ENCODE results near the gene UBA52. TPM values are rescaled to one million over a fixed set of nuclear protein-coding genes. Genes with fewer than 3 reads are reported as not detected.
A peak's percentile ranks its signal among the peaks of the same experiment; 100 is the strongest.

UBA52 gene
- total and polyA plus RNA-seq, 10 of the 15 experiments (the other 5 are each of a cell fraction or from before 2014, with no cell fraction given): 1,131 to 2,392 (median 1,645) TPM

DNA sequence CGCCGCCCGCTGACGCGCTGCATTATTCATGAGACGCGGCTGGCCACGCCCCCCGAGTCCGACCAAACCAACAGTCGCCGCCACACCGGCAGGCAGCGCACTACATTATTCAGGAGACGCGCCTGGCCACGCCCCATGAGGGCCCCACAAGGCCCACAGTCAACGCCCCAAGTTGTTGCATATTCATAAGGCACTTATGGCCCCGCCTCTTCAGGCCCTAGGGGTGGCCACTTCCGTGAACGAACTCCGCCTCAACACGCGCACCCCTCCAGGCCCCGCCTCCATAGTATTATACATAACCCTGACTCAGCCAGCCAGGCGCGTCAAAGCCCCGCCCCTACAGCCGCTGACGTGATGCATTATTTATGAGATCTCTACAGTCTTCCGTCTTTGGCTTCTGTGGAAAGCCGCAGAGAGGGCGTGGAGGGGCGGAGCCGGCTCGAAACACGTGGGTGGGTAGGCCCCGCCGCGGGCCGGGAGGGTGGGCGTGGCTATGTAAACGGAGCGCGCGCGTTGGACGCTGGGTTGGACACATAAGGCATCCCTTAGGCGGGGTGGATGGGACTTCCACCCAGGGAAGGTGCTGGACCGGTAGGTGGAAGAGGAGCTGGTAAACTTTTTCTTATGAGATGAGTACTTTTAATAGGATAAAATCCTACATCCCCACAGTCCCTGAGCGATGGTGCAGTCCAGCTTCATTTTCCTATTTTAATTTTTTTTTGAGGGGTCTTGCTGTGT, 49.4 kb upstream of the UBA52 start (continued):
- TF ChIP-seq, protein P1, sequence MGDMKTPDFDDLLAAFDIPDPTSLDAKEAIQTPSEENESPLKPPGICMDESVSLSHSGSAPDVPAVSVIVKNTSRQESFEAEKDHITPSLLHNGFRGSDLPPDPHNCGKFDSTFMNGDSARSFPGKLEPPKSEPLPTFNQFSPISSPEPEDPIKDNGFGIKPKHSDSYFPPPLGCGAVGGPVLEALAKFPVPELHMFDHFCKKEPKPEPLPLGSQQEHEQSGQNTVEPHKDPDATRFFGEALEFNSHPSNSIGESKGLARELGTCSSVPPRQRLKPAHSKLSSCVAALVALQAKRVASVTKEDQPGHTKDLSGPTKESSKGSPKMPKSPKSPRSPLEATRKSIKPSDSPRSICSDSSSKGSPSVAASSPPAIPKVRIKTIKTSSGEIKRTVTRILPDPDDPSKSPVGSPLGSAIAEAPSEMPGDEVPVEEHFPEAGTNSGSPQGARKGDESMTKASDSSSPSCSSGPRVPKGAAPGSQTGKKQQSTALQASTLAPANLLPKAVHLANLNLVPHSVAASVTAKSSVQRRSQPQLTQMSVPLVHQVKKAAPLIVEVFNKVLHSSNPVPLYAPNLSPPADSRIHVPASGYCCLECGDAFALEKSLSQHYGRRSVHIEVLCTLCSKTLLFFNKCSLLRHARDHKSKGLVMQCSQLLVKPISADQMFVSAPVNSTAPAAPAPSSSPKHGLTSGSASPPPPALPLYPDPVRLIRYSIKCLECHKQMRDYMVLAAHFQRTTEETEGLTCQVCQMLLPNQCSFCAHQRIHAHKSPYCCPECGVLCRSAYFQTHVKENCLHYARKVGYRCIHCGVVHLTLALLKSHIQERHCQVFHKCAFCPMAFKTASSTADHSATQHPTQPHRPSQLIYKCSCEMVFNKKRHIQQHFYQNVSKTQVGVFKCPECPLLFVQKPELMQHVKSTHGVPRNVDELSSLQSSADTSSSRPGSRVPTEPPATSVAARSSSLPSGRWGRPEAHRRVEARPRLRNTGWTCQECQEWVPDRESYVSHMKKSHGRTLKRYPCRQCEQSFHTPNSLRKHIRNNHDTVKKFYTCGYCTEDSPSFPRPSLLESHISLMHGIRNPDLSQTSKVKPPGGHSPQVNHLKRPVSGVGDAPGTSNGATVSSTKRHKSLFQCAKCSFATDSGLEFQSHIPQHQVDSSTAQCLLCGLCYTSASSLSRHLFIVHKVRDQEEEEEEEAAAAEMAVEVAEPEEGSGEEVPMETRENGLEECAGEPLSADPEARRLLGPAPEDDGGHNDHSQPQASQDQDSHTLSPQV (IDR thresholded peaks at IDR 0.05): no peak
- TF ChIP-seq, protein P2, sequence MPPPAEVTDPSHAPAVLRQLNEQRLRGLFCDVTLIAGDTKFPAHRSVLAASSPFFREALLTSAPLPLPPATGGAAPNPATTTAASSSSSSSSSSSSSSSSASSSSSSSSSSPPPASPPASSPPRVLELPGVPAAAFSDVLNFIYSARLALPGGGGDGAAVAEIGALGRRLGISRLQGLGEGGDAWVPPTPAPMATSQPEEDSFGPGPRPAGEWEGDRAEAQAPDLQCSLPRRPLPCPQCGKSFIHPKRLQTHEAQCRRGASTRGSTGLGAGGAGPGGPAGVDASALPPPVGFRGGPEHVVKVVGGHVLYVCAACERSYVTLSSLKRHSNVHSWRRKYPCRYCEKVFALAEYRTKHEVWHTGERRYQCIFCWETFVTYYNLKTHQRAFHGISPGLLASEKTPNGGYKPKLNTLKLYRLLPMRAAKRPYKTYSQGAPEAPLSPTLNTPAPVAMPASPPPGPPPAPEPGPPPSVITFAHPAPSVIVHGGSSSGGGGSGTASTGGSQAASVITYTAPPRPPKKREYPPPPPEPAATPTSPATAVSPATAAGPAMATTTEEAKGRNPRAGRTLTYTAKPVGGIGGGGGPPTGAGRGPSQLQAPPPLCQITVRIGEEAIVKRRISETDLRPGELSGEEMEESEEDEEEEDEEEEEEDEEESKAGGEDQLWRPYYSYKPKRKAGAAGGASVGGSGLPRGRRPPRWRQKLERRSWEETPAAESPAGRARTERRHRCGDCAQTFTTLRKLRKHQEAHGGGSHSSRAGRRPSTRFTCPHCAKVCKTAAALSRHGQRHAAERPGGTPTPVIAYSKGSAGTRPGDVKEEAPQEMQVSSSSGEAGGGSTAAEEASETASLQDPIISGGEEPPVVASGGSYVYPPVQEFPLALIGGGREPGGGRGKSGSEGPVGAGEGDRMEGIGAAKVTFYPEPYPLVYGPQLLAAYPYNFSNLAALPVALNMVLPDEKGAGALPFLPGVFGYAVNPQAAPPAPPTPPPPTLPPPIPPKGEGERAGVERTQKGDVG (CRISPR knock-in tag; IDR thresholded peaks at IDR 0.05): no peak
- TF ChIP-seq MTA2 (IDR thresholded peaks at IDR 0.05; ENCODE audit: low read depth) (peak; percentile 18; the same call in 1 of the 2 replicates), BRCA1 (IDR thresholded peaks at IDR 0.05; ENCODE audit: low read depth, low read length) (no peak), IKZF1 (conservative IDR thresholded peaks at IDR 0.05) (no peak; the same call in 1 of the 2 replicates), ZZZ3 (IDR thresholded peaks at IDR 0.05; ENCODE audit: control insufficient read depth, insufficient read length, low read depth) (no peak), STAT1 (conservative IDR thresholded peaks at IDR 0.05) (peak; percentile 87; the same call in 1 of the 2 replicates), NFIC (IDR thresholded peaks at IDR 0.05; ENCODE audit: low read depth, low read length) (no peak), YBX1 (IDR thresholded peaks at IDR 0.05) (no peak), DPF2 (IDR thresholded peaks at IDR 0.05) (no peak), NBN (IDR thresholded peaks at IDR 0.05) (peak; percentile 64; the same call in 1 of the 2 replicates), BHLHE40 (IDR thresholded peaks at IDR 0.05; ENCODE audit: borderline replicate concordance in 1 of 2, low read depth in 2 of 2, low read length in 1 of 2) (peak; percentile 20 to 45; a peak in 3 of 4 replicates), MEF2A (IDR thresholded peaks at IDR 0.05; ENCODE audit: insufficient read depth, low read depth, low read length) (no peak), SMAD5 (IDR thresholded peaks at IDR 0.05; ENCODE audit: low read depth) (no peak), CHD4 (IDR thresholded peaks at IDR 0.05) (no peak), ZNF207 (IDR thresholded peaks at IDR 0.05; ENCODE audit: borderline replicate concordance) (peak; percentile 80; the same call in 1 of the 2 replicates), HDAC6 (IDR thresholded peaks at IDR 0.05; ENCODE audit: unreplicated experiment) (no peak)
- TF ChIP-seq, protein P3, sequence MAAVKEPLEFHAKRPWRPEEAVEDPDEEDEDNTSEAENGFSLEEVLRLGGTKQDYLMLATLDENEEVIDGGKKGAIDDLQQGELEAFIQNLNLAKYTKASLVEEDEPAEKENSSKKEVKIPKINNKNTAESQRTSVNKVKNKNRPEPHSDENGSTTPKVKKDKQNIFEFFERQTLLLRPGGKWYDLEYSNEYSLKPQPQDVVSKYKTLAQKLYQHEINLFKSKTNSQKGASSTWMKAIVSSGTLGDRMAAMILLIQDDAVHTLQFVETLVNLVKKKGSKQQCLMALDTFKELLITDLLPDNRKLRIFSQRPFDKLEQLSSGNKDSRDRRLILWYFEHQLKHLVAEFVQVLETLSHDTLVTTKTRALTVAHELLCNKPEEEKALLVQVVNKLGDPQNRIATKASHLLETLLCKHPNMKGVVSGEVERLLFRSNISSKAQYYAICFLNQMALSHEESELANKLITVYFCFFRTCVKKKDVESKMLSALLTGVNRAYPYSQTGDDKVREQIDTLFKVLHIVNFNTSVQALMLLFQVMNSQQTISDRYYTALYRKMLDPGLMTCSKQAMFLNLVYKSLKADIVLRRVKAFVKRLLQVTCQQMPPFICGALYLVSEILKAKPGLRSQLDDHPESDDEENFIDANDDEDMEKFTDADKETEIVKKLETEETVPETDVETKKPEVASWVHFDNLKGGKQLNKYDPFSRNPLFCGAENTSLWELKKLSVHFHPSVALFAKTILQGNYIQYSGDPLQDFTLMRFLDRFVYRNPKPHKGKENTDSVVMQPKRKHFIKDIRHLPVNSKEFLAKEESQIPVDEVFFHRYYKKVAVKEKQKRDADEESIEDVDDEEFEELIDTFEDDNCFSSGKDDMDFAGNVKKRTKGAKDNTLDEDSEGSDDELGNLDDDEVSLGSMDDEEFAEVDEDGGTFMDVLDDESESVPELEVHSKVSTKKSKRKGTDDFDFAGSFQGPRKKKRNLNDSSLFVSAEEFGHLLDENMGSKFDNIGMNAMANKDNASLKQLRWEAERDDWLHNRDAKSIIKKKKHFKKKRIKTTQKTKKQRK (IDR thresholded peaks at IDR 0.05; ENCODE audit: low read depth, low read length): no peak
- TF ChIP-seq, protein P4, sequence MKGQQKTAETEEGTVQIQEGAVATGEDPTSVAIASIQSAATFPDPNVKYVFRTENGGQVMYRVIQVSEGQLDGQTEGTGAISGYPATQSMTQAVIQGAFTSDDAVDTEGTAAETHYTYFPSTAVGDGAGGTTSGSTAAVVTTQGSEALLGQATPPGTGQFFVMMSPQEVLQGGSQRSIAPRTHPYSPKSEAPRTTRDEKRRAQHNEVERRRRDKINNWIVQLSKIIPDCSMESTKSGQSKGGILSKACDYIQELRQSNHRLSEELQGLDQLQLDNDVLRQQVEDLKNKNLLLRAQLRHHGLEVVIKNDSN (IDR thresholded peaks at IDR 0.05; ENCODE audit: borderline replicate concordance, extremely low read length, insufficient read depth, low read depth, low read length): peak; percentile 59
